GM18499 (cell line): ENCODE data around the gene EDA.

Experiments
- ATAC-seq: cut with Tn5 transposase; IDR thresholded peaks from one replicate; pipeline ENCODE4 v1.9.1; 2021; ENCODE audit warnings: moderate number of reproducible peaks; ENCODE audit not compliant: insufficient read depth, unreplicated experiment

Gene EDA

GRCh38 chrX:69615779-69616456 lies at the start of gene EDA:
Gene EDA, plus strand, starts transcription at chrX:69616113.
- no peak for ATAC-seq

DNA sequence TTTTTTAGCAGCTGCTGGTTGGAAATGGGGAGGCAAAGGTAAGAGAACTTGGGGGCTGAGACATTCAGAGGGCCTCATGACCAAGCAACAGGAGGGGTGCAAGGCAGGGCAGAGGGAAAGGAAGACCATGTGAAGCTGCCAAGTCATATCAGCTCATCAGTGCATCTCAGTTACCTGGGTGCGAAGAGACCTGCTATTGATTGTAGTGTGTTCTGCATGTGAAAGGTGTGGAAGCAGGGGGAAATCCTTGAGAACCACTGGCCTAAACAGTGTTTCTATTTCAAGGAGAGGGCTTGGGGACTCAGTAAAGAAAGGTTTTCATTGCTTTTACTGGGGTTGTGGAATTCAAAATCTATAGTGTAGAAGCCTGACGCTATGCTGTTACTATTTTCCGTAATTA lies 47.1 kb upstream of the EDA start:
- no peak for ATAC-seq

DNA sequence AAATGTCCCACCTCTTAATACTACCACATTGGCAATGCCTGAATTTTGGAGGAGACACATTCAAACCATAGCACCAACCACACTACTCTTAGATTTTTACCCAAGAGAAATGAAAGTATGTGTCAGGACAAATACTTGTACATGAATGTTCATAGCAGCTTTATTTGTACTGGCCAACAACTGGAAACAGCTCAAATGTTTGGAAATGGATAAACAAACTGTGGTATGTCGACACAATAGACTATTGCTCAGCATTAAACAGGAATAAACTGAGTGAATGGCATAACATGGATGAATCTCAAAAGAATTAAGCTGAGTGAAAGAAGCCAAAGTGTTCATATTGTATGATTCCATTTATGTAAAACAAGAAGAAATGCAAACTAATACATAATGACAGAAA lies 18.5 kb upstream of the EDA start:
- no peak for ATAC-seq

- ATAC-seq: no peak
Observed at GRCh38 chrX:69600182-69600581, 15.7 kb upstream of the EDA start.

GRCh38 chrX:69603566-69604194 lies 12.2 kb upstream of the EDA start:
- ATAC-seq: no peak

DNA sequence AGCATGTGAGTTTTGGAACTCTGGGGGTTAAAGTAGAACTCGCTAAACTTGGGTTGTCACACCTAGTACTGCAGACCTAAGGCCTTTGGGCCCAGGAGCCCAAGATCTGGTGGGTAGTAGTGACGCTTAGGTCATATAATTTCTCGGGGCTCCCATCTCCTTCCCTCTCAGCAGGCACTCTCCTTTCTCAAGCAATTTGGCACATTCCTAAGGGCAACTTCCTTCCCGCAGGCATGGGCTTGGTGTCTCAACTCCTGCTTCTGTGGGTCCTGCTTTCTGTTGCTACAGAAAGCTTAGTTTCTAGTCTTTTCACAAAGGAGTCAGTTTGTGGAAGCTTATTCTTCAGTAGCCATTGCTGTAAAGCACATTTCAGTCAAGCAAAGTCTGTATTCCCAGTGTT lies 10.4 kb upstream of the EDA start:
- no peak for ATAC-seq

DNA sequence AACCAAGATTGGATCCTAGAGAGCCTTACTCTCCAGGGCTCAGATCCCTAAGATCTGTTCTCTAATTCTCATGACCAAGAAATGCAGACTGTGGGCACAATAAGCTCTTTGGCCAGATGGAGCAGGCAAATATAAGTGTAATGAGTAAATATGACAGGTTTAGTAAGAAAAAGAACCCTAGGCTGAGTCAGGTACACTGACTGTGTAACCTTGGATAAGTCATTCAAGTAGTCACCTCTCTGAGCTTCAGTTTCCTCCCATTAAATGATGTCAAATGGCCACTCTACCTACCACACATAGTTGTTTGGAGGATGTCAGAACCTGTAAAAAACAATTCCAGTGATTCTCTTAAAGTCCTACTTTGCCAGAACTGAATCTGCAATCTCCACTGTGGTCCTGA lies 8.3 kb upstream of the EDA start:
- ATAC-seq: no peak

DNA sequence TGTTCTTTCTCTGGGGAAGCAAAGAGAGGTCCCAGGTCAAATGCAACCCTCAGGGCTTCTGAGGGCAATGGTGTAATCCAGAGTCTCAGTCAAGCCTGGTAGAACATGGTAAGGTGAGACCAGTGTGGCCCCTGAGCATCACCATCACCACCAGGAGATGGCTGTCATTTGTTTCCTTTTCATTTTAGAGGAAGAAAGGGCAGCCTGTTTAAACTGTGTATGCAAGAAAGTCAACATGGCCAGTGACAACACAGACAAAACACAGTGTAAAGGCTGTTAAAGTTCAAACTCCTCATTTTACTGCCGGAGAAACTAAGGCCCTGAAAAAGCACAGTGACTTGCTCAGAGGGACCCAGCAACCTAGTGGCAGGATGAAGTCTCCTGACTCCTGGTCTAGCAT lies 2.0 kb upstream of the EDA start:
- no peak for ATAC-seq

DNA sequence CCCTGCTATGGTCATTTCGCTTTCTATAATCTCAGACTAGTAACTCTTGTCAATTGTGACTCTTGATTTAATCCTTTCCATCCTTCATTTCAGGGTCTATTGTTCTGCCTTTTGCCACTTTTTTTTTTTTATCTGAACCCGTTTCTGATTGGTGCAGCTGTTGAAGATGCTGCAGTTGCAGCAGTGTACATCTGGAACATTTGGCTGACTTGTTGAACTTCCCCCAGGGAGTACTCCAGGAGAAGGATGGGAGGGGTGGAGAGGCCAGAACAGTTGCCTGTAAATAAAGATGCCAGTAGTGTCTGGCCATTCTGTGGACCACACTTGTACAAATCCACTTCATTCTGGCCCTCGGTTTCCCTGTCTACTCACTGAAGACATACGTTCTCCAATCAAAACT lies 1.0 kb upstream of the EDA start:
- no peak for ATAC-seq

GRCh38 chrX:69615342-69615741 lies 571 bp upstream of the EDA start:
- ATAC-seq: no peak

DNA sequence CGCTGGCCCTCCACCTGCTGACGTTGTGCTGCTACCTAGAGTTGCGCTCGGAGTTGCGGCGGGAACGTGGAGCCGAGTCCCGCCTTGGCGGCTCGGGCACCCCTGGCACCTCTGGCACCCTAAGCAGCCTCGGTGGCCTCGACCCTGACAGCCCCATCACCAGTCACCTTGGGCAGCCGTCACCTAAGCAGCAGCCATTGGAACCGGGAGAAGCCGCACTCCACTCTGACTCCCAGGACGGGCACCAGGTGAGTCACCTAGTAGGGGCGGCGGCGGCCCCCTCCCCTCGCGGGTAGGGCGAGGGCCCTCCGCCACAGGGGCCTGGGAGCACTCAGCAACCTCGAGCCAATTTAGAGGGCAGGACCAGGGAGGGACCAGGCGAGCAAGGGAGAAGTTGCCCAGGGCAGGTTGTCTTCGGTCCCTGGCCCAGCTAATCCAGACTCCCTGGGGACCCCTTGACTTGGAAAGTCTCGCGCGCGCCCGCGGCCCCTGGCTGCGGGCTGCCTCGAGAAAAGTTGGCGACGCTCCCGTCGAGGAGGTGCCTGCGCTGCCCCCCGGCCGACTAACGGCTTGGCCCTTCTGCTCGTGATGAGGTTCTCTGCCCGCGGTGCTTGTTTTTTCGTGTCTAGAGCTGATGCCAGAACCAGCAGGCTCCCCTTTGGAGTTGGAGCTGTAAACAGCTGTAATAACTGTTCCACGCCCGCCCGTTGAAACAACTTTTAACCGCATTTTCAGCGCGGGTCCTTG lies 717 bp downstream of the EDA start:
- no peak for ATAC-seq

GRCh38 chrX:69618803-69619202 lies 2.9 kb downstream of the EDA start:
- ATAC-seq: peak; percentile 45

DNA sequence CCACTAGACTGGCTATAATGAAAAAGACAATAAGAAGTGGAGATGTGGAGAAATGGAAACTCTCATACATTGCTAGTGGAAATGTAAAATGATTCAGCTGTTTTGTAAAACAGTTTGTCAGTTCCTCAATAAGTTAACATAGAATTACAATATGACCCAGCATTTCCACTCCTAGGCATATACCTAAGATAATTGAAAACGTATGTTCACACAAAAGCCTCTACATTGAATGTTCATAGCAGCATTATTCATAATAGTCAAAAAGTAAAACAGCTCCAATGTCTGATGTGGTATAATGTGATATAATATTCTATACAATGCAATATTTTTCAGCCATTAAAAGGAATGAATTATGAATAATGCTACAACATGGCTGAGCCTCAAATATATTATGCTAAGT lies 10.2 kb downstream of the EDA start:
- ATAC-seq: no peak

- ATAC-seq: no peak
Observed at GRCh38 chrX:69627744-69628143, 11.8 kb downstream of the EDA start.

DNA sequence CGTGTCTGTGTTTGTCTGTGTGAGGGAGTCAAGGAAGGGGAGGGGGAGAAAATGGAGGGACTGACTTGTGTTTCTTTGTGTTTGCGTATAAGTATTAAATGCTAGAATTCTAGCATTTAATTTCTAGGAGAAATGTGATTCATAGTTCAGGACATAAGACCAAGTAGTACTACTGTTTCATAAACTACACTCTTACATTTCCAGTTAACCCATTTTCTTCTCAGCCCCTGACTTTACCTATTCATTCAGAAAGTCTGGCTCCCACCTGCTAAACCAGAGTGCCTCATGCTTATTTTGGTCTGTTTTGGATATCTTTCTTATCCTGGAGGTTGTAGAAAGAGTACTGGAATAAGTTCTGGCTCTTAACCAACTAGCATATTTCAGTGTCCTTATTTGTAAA lies 14.2 kb downstream of the EDA start:
- ATAC-seq: no peak

GRCh38 chrX:69664693-69665092 lies 48.8 kb downstream of the EDA start:
- ATAC-seq: no peak

GRCh38 chrX:69670001-69670555 lies 54.2 kb downstream of the EDA start:
- ATAC-seq: no peak

DNA sequence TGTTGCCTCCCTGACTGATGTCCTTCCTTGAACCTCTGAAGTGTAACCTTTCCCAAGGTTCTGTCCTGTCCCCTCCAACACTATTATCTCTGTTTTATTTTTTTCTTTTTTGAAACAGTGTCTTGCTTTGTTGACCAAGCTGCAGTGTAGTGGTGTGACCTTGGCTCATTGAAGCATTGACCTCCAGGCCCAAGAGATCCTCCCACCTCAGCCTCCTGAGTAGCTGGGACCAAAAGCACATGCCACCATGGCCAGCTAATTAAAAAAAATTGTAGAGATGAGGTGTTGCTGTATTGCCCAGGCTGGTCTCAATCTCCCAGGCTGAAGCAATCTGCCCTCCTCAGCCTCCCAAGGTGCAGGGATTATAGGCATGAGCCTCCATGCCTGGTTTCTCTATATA lies 59.0 kb downstream of the EDA start:
- ATAC-seq: no peak

DNA sequence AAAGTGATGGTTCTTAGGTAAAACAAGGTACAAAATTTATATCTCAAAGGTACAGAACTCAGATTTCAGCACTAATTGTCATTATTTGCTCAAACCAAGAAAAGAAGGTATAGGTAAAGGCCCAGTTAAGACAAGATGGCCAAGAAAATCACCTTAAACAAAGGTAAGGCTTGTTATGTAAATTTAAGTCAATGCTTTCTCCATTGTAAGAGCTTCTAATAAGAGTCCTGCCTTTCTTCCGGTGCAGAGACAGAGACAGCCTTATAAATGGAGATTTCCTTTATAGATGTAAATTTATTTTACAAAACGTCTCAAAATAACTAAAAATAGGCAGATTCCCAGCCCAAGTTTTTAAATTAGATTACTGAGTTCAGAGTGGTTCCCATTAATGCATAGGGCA lies 89.9 kb downstream of the EDA start:
- ATAC-seq: no peak

DNA sequence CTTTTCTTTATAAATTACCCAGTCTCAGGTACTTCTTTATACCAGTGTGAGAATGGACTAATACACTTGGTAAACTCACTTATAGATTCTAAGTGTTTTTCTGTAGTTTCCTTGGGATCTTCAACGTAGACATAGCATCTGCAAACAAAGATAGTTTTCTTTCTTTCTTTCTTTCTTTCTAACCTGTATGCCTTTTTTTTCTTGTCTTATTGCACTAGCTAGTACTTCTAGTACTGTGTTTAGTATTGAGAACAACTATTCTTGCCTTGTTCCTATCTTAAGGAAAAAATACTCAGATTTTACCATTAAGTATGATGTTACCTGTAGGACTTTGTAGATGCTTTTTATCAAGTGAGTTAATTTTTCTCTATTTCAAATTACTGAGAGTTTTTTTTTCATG lies 102.2 kb downstream of the EDA start:
- no peak for ATAC-seq

- no peak for ATAC-seq
Observed at GRCh38 chrX:69724307-69724706, 108.4 kb downstream of the EDA start.
